Right hindlimb (tissue), 1 donor: ENCODE results near the gene PKLR.
A peak's percentile ranks its signal among the peaks of the same experiment; 100 is the strongest.
"Not testable (repeated sequence)": the region's sequence is repeated elsewhere in the genome, so short reads cannot be mapped to it uniquely, and the experiment has no call there.

Experiments used
- DNase-seq: peaks from one replicate; pipeline ENCODE4 v3.0.0-alpha.2; 2018

The PKLR gene

GRCh38 chr1:155316922-155317321 is 15.7 kb upstream of the PKLR start:
- no peak for DNase-seq

DNA sequence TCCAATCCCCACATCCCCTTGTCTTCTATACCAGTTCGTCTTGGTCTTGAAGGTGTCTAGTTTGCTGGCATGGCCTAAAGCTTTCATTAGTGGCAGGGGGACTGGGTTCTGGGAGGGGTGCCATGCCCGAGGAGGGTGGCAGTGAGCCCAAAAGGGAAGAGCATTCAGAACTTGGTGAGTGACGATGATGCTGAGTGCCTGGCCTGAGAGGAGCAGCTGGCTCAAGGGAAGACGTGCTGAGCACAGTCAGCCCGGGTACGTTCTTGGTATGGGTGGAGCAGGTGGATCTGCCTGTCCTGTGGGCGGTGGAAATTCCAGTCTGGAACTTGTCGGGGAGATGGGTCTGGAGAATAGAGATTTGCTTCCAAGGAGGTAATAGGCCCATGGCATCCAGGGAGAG is 12.0 kb upstream of the PKLR start:
- no peak for DNase-seq

DNA sequence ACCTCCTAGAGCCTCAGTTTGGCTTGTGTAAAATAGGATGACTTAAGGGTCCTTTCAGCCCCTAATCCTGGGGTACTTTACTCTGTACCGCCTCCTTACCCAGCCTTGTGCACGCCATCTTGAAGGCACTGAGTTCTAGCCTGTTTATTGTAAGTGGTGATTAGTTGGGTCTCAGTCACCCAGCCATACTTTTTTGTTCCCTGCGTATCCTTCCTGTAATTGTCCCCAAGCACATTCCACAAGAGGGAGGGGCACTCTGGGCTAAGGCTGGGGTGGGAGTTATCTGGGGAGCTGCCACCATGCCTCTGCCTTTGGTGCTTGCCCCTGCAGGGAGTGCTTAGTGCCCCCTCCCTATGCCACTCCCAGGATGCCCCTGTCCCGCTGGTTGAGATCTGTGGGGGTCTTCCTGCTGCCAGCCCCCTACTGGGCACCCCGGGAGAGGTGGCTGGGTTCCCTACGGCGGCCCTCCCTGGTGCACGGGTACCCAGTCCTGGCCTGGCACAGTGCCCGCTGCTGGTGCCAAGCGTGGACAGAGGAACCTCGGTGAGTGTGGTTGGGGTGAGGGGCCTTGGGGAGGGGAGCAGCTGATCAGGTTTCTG is 8.3 kb upstream of the PKLR start:
- no peak for DNase-seq

DNA sequence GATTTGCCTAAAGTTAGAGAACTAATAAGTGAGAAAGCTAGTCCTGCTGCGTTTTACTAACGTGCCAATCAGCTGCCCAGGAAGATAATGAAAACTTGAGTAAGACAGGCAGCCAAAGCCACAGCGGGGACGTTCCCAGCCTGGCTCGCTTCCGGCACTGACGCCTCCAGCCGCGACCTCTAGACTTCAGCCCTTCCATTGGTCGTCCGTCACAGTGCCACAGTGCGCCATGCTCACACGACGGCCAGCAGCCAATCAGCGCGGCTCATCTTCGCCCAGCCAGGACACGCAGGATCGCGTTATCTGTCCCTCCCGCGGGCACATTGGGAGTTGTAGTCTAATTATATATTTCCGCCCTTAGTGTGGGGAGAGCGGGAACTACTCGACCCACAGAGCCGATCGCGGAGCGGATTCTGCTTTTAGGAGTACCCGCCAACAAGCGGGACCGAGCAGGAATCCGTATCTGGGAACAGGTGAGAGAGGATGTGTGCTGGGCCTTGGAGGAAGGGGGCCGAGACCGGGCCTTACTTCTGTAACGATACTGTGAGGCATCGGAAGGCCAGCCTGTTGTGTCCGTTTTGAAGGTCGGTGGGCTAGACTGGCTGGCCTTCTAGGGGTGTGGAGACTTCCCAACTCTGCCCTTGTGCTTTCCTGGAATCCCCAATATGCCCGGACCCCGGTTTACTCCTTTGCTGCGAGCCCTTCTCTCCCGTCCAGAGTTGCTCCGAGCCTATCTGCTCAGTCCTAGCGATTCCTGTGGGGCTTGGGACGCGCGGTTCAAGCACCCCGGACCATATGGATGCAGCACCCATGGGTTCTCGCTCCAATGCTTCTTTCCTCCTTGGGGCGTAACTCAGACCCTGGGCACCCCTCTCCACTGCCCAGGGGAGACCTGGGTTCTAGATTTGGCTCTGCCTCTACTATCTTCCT is 7.5 kb upstream of the PKLR start, which contains the start of gene FDPS:
FDPS (plus strand) TSS at position 374 of the 930 bp plus-strand sequence. CDS start 924 bp downstream, outside the sequence.
- DNase-seq: peak; percentile 100

DNA sequence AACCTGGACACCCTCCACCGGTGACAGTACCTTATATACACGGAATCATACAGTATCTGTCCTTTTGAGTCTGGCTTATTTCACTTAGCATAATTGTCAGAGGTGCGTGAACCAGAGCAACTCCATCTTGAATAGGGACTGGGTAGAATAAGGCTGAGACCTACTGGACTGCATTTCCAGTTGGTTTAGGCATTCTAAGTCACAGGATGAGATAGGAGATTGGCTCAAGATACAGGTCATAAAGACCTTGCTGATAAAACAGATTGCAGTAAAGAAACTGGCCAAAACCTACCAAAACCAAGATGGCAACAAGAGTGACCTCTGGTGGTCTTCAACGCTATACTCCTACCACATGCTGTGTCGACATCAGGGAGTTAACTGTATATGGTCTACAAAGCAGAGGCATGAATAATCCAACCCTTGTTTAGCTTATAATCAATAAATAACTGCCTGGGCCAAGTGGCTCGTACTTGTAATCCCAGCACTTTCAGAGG is 6.1 kb upstream of the PKLR start:
- DNase-seq: peak; percentile 35

DNA sequence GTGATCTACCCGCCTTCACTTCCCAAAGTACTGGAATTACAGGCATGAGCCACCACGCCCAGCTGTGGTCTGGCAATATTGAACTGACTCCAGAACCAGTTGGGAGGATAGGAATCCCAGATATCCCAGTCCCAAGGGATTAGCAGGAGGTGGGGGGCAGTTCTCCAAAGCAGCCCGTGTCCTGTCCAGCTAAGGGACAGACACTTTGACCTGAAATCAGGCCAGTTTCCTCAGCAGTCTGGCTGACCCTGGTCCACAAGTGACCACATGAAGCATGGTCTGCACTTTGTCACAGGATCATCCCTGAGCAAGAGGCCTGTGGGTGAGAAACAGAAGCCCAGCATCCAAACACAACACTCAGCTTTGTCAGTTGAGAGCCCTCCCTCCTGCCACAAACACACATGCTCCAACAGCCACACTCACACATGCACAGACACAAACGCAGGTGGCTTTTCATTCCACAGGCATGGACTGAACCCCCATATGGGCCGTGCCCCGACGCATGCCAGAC is 4.7 kb upstream of the PKLR start:
- DNase-seq: no peak

DNA sequence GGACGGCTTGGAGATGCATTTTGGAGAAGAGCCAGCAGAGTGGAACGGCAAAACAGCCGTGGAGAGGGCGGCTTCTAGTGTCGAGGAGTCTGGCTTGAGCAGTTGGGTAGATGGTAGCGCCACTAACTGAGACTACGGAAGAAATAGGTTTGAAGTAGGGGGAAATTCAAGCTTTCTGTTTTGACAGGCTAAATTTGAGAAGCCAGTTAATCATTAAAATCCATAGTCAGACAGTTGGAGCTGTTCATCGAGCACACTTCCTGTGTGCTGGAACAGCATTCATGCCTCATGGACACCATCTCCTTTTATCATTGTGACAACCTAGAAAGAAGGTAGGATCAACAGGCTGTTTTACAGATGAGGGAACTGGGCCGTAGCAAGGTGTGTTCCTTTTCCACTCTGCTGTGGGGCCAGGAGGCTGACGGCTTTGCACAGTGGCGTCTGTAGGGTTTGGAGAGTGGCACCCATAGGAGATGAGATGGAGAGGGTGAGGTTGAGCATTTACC is 3.4 kb upstream of the PKLR start:
- no peak for DNase-seq

- no peak for DNase-seq
These were observed 497 bp downstream of the PKLR start for GRCh38 chr1:155300553-155301329.

GRCh38 chr1:155300024-155300423 is 1.2 kb downstream of the PKLR start:
- DNase-seq: no peak

GRCh38 chr1:155297384-155297783 is 3.9 kb downstream of the PKLR start:
- DNase-seq: no peak

DNA sequence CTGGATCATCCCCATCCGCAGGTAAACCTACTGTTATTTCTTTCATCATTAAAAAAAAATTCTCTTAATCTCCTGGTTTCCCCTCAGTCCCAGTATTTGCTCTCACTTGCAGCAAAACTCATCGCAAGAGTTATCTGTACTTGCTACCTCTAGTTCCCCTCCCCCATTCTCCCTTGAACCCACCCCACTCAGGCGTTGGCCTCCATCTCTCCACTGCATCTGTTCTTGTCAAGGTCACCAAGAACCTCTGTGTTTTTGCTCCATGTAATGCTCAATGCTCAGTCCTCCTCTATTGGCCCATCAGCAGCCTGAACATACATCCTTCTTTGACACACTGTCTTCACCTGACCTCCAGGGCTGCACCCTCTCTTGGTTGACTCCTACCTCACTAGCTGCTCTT is 4.6 kb downstream of the PKLR start:
- no peak for DNase-seq

DNA sequence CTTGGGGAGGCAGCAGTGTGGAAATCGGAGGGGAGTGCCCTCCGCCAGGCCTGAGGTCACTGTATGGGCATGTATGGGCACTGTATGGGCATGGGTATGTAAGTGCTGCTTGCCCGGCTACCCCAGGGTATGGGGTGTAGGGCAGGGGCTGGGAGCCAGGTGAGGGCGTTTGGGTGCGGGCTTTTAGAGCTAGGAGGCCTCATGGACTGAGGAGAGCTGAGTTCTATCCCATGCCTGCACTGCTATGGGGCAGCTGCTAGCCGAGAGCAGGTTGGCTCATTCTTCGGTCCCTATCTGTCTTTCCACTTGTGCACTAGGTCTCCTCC is 5.3 kb downstream of the PKLR start:
- no peak for DNase-seq

DNA sequence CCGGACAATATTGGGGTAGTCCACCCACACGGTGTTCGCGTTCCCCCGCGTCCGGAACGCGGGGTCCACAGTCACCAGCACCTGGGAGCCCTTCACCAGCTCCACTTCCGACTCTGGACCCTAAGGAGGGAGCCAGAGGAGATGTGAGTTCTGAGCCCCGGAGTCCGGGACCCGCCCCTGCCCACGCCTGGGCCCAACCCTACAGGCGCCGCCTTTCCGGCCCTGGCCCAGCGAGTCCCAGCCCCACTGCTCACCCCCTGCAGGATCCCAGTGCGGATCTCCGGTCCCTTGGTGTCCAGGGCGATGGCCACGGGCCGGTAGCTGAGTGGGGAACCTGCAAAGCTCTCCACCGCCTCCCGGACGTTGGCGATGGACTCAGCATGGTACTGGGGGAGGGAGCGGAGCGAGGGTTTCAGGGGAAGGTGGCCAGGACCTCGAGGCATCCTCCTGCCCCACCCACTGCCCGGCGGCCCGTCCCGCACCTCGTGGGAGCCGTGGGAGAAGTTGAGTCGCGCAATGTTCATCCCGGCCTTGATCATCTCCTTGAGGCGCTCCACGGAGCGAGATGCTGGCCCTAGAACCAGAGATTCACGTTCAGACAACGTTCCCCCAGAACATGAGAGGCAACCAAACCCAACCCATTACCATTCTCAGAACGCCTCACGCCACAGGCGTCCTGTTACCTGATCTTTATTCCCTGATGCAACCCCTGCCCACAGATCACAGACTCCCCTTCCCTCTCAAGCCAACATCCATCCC is 5.9 kb downstream of the PKLR start:
- no peak for DNase-seq

DNA sequence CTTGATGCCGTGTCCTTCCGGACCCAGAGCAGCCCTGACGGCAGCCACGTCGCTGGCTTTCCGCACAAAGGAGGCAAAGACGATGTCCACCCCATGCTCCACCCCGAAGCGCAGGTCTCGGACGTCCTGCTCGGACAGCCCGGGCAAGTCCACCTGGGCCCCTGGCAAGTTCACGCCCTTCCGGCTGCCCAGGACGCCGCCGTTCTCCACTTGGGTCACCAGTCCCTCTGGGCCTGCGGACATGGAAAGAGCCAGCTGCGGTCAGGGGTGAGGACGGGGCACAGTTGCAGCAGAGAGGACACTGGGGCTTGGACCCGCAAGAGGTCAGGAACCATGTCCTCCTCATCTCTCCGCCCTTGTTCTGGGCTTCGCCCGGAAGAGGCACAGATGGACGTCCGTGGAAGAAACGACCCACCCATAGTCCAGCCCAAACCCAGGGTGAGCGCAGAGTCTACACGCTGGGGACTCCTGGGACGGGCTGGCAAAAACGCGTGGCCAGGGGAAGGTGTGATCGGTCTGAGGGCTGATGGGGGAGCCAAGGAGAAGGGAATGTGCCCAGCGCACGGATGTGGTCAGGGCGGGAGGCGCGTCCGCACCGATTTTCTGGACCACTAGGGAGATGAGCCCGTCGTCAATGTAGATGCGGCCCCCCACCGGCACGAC is 6.6 kb downstream of the PKLR start:
- DNase-seq: no peak

DNA sequence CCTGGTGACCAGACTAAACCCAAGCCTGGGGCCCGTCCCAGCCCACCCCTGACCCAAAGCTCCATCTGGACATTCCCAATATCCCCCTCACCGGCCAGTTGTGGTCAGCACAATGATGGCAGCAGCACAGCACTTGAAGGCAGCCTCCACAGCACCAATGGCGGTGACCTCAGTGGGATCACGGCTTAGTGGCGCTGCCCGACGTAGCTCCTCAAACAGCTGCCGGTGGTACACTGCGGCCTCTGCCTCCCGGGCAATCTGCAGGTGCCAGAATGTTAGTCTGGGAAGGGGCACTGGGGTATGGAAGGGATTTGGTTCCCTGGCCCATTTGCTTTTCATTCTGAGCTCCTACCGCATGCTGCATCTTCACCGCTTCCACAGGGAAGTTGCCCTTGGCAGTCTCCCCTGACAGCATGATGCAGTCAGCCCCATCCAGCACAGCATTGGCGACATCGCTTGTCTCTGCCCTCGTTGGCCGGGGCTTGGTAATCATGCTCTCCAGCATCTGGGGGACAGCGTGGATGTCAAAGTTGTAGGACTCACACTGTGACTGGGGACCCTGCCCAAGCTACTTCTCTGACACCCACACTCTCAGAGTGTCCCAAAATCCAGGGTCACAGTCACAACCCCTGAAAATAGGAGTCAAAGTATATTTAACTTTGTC is 8.0 kb downstream of the PKLR start:
- no peak for DNase-seq

DNA sequence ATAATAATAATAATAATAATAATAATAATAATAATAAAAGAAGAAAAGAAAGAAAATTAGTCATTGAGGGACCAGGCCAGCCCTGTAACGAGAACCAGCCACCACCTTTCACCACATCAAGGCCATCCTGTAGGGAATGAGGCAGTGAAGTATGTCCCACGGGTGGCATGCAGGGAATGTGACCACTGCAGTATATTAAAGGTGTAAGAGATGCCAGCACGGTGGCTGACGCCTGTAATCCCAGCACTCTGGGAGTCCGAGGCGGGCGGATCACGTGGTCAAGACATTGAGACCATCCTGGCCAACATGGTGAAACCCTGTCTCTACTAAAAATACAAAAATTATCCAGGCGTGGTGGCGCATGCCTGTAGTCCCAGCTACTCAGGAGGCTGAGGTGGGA is 10.2 kb downstream of the PKLR start:
- not testable (repeated sequence) for DNase-seq

DNA sequence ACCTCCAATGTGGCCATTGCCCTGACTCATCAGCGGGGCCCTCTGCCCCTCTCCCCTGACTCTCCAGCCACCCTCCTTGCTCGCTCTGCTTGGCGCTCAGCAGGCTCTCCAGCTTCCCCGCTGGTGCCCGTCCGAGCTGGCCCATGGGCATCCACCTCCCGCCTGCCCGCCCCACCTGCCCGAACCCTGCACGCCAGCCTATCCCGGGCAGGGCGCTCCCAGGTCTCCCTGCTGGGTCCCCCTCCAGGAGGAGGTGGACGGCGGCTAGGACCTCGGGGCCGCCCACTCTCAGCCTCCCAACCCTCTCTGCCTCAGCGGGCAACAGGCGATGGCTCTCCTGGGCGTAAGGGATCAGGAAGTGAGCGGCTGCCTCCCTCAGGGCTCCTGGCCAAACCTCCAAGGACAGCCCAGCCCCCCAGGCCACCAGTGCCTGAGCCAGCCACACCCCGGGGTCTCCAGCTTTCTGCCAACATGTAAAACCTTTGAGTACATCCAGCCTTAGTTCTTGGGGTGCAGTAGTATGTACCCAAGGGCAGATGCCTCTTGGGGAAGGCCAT is 13.2 kb downstream of the PKLR start:
- no peak for DNase-seq

DNA sequence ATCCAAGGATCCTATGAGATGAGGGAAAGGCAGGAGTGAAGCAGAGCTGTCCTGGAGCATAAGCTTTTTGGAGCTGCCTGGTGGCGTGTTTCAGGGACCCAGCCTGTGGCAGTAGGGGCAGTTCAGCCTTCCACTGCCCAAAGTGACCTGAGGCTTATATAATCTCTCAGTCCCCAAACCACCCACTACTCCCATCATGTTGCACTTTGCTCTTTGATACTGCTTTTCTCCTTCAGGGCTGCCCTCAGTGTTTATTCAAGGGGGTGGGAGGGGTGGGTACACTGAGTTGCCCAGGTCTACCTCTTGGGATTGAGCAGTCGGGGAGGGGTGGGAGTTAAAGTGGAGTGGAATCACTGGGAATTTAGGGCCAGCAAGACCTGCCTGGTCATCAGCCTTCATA is 14.7 kb downstream of the PKLR start:
- no peak for DNase-seq

DNA sequence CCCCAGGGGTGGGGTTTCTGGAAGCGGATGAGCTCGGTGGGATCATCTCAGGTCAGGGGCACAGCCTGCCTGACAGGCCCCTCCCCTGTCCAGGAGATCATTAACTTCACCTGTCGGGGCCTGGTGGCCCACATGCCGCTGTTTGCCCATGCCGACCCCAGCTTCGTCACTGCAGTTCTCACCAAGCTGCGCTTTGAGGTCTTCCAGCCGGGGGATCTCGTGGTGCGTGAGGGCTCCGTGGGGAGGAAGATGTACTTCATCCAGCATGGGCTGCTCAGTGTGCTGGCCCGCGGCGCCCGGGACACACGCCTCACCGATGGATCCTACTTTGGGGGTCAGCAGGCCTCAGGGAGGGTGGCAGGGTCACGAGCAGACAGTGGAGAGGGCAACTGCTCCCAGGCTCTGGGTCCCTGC is 15.6 kb downstream of the PKLR start:
- DNase-seq: no peak

DNA sequence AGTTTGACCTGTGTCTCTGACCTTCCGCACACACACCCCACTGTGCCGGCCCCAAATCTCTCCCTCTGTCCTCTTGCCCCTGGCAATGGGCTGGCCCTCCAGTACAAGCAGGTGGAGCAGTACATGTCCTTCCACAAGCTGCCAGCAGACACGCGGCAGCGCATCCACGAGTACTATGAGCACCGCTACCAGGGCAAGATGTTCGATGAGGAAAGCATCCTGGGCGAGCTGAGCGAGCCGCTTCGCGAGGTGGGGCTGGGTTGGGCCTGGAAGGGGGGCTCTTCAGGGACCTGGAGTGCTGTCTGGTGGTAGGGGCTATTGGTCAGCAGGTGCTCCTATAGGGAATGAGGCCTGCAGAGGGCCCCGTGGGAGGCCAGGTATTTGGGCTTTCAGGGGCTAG is 16.2 kb downstream of the PKLR start:
- no peak for DNase-seq

DNA sequence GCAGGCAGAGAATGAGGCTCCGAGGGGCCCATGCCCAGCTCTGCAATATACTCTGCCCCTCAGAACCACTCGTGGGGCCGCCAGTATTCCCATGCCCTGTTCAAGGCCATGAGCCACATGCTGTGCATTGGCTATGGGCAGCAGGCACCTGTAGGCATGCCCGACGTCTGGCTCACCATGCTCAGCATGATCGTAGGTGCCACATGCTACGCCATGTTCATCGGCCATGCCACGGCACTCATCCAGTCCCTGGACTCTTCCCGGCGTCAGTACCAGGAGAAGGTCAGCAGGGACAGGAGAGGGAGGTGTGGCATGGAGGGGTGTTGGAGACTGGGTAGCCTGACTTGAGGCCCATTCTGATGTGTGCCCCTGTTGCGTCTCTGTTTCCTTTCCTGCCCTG is 16.8 kb downstream of the PKLR start:
- no peak for DNase-seq
